Measurements from ENCODE around the gene AGAP1.
A peak's percentile ranks its signal among the peaks of the same experiment; 100 is the strongest.
"Not testable (repeated sequence)": the region's sequence is repeated elsewhere in the genome, so short reads cannot be mapped to it uniquely, and the experiment has no call there.

Gene AGAP1

GRCh38 chr2:235592430-235592829, 98.6 kb downstream of the AGAP1 start:
- no peak for ATAC-seq
- DNase-seq, result no peak

DNA sequence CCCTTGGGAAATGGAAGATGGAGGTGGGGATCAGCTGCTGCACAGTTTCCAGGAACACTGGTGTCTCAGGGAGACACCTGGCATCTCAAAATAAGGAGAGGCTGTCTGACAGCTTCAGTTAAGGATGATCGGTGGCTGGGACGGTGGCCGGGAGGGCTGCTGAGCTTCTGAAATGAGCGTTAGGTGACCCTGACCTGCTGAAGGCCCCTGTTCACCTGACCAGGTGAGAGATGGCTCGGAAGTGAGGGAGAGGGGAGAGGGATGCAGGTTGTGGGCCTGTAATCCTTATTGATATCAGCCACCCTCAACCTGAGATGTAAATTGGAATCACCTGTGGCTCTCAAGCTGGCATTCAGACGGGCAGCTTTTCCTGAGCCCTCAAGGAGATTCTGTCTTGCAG, 99.0 kb downstream of the AGAP1 start:
- ATAC-seq (no peak), DNase-seq (no peak)

DNA sequence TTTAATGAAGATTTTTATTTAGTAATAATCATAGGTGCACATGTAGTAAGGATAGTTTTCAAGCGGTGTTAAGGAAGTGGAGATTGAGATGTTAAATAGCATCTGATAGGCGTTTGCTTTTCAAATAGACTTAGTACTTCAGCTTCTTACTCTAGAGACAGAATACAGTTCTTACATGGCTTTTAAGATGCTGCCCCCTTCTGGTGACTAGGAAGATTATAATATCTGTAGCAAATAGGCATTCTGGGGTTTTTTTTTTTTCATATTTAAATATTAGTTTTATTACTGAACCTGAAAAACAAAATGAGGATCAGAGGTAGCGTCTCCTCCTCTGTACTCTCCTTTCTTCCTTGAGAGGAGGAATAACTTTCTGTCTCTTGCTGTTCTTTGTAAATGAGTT, 100.2 kb downstream of the AGAP1 start:
- no peak for DNase-seq

DNA sequence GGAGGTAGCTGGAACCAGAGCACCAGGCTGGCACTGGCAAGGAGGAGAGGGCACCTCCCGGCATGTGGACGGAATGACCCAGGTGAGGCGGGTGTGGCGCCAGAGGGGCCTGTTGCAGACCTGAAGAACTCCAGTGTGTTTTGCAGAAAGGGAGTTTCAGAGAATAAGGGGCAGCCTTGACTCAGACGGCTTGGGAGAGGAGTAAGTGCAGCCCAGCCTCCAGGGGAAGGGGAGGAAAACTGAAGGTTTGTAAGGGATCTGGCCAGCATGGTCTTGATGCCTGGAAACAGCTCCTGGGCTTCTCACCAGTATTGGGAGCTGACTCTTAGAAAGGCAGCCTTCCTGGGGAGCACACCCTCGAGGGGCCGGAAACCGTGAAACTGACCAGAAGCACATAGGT, 101.1 kb downstream of the AGAP1 start:
- DNase-seq (no peak), ATAC-seq (no peak)

More for the DNA sequence above, 100.2 kb downstream of the AGAP1 start:
- no peak for ATAC-seq

GRCh38 chr2:235595422-235596010, 101.7 kb downstream of the AGAP1 start:
- DNase-seq (peak; percentile 46), ATAC-seq (no peak)

GRCh38 chr2:235596272-235596671, 102.4 kb downstream of the AGAP1 start:
- DNase-seq (no peak), ATAC-seq (no peak)

- ATAC-seq (no peak), DNase-seq (no peak)
Measured at GRCh38 chr2:235597081-235597615, 103.3 kb downstream of the AGAP1 start.

DNA sequence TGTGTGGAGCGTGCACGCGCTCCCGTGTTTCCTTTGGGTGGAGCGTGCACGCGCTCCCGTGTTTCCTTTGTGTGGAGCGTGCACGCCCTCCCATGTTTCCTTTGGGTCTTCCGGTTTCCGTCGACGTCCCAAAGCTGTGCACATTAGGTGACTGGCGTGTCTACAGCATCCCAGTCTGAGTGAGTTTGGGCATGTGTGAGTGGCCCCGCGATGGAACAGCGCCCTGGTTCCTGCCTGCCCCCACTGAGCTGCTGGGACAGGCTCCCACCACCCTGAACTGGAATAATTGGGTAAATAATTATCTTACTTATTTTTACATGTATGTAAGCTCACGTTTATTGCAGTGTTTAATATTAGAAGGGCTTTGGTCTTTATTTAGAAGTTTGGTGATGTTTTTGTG, 104.2 kb downstream of the AGAP1 start:
- ATAC-seq (no peak), DNase-seq (no peak)

GRCh38 chr2:235598532-235599531, 105.0 kb downstream of the AGAP1 start:
- no peak for ATAC-seq
- DNase-seq, result no peak

DNA sequence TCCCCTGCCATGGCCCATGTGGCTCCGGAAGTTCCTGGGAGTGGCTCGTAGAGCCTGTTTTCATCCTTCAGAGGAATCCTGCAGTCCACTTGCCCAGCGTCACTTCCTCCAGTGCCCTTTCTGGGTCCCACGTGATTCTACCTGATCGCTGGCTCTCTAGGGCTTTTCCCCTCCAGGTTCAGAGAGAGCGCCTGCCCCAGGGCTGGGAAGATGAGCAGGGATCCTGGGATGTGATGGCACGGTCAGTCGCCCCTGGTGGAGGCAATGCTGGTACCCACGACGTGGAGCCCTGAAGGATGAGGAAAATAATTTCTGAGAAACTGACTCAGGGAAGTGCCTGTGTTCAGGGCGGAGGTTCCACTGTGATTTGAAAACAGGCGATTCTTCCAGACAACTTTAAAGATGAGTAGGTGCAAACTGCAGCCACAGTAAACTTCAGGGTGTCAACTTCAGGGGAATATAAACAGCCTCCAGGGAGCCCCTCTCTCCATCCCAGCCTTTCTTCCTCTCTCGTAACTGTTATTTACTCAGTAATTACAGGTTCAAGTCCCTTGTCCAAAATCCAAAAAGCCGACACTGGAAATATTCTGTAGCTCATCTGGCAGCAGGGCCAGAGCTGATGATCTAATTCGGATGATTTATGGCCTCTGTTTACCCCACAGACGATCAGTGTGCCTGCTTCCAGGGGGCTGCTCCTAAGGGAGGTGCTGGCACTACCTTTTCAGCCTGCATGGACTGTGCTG, 105.9 kb downstream of the AGAP1 start:
- ATAC-seq, result no peak
- DNase-seq, result no peak

DNA sequence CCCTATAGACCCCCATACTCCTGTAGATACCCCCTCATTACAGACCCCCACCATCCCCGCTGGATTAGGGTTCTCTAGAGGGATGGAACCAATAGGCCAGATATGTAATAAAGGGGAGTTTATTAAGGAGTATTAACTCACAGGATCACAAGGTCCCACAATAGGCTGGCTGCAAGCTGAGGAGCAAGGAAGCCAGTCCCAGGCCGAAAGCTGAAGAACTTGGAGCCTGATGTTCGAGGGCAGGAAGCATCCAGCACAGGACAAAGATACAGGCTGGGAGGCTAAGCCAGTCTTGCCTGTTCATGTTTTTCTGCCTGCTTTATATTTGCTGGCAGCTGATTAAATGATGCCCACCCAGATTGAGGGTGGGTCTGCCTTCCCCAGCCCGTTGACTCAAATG, 106.6 kb downstream of the AGAP1 start:
- ATAC-seq, result no peak
- DNase-seq, result no peak

GRCh38 chr2:235600926-235601325, 107.1 kb downstream of the AGAP1 start:
- no peak for ATAC-seq
- DNase-seq, result no peak

DNA sequence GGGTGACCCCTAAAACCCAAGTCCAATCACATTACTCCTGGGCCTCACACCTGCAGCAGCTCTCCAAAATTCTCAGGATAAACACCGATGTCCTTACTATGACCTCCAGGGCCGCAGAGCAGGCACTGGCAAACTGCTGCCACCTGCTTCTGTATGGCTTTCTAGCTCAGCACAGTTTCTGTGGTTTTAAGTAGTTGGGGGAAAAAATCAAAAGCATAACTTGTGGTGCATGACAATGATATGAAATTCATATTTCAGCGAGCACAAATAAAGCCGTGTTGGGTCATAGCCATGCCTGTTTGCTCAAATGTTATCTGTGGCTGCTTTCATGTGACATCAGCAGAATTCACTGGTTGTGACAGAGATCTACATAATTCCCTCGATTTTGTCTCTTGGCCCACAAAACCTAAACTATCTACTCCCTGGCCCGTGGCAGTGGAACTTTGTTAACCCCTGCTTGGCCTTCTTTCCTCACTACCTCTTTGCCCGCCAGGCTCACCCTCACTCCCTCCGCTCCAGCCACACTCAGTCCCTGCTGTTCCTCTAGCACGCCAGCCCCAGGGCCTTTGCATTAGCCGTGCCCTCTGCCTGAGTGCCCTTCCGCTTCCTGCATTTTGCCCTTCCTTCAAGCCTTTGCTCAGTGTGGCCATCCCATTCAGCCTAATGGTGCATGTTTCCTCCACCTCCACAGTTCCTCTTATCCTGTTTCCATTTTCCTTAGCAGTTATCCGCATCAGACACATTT, 108.3 kb downstream of the AGAP1 start:
- ATAC-seq (no peak), DNase-seq (no peak)

DNA sequence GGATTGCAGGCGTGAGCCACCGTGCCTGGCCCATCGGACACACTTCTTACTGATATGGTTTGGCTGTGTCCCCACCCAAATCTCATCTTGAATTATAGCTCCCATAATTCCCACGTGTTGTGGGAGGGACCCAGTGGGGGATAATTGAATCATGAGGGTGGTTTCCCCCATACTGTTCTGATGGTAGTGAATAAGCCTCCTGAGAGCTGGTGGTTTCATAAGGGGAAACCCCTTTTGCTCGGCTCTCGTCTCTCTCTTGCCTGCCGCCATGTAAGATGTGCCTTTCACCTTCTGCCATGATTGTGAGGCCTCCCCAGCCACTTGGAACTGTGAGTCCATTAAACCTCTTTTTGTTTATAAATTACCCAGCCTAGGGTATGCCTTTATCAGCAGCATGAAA, 109.1 kb downstream of the AGAP1 start:
- ATAC-seq, DNase-seq: not testable (repeated sequence)

GRCh38 chr2:235603659-235604058, 109.8 kb downstream of the AGAP1 start:
- no peak for ATAC-seq
- no peak for DNase-seq

GRCh38 chr2:235605312-235606003, 111.6 kb downstream of the AGAP1 start:
- DNase-seq (no peak), ATAC-seq (no peak)

DNA sequence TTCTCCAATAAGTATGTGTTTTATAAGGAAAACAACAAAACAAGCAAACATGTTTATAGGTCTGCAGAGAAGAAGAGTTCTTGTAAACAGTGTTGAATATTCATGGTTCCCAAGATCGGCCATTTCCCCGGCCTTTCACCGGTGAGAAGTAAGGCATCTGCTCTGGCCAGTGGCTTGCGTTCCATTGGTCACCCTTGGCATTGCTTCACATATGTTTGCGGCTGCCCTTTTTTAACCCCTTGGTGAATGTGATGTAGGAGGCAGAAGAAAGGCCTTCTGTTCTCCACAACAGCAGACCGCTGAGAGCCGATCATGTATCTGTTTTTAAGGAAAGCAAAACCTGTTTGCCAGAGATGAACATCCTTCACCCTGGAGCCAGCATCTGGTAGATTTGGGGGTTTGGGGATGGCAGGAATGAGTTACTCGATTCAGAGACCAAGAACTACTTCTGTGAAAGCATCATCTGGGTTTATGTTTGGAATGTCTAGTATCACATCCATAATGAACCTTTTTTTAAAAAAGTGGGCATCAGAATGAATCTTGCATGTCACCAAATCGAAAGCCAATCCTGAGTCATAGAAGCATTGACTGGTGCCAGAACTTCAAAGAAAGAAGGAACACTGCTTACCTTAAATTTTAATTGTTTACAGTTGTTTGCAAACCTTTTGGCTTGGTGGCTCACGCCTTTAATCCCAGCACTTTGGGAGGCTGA, 112.3 kb downstream of the AGAP1 start:
- DNase-seq (no peak), ATAC-seq (no peak)

GRCh38 chr2:235607546-235608199, 113.8 kb downstream of the AGAP1 start:
- no peak for DNase-seq

GRCh38 chr2:235608200-235608887, 114.5 kb downstream of the AGAP1 start:
- DNase-seq (no peak), ATAC-seq (no peak)

More at GRCh38 chr2:235607546-235608199, 113.8 kb downstream of the AGAP1 start:
- ATAC-seq, result no peak
